Amniotic epithelial cell (primary cell): ENCODE data around the gene PITPNM2.
"Not testable (repeated sequence)": the region's sequence is repeated elsewhere in the genome, so short reads cannot be mapped to it uniquely, and the experiment has no call there.

Source experiments
- DNase-seq: peaks from one replicate; pipeline ENCODE4 v3.0.0-alpha.2; 2010; ENCODE audit warnings: low read depth

The PITPNM2 gene

DNA sequence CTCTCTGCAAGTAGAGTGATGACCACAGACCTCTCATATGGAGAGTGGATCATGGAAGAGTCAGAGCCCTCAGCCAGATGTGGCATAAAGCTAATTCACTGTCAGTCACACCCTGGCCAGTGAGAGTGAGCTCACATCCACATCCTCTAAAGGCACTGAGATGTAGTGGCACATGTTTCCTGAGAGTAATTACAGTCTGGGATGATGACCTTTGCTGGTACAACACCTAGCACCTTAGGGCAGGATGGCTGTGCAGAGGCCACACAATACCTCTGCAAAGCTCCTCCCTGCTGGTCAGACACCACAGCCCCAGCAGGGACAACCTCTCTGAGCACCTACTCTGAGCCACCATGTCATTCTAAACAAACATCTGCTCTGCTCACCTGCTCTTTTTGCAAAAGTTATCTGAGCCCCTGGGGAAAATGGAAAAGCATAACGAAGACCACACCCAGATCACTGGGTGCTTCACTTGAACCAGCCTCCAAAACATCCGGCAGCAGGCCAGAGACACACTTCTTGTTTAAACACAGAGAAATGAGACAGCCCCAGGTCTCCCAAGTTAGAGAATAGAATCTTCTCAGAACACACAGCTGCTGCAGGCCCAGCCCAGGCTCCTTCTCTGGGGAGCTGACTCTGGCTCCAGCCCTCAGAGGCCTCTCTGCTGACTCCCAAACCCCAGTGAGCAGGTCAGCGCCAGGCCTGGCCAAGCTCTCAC lies 30.3 kb downstream of the PITPNM2 start:
- no peak for DNase-seq

- DNase-seq, result no peak
Observed at GRCh38 chr12:123119808-123120207, 31.1 kb downstream of the PITPNM2 start.

DNA sequence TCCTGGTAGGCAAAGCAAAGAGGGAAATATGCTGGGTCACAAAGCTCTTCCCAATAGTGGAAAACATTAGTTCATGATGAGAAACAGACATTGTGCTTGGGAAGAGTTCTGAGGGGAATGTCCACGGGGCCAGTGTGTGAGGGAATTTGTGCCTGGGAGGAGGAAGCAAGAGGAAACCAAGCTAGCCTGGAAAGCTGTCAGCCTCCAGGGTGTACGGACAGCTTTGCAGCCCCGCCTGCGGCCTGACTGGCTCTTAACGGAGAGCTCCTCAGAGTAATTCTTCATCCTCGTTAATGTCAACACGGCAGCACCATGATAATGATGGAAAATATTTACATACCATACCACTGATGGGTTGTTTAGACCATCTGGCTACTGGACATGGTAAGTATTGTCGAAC lies 32.4 kb downstream of the PITPNM2 start:
- peak; percentile 56 for DNase-seq

- DNase-seq, result peak; percentile 93
Observed at GRCh38 chr12:123115409-123116121, 35.3 kb downstream of the PITPNM2 start.

DNA sequence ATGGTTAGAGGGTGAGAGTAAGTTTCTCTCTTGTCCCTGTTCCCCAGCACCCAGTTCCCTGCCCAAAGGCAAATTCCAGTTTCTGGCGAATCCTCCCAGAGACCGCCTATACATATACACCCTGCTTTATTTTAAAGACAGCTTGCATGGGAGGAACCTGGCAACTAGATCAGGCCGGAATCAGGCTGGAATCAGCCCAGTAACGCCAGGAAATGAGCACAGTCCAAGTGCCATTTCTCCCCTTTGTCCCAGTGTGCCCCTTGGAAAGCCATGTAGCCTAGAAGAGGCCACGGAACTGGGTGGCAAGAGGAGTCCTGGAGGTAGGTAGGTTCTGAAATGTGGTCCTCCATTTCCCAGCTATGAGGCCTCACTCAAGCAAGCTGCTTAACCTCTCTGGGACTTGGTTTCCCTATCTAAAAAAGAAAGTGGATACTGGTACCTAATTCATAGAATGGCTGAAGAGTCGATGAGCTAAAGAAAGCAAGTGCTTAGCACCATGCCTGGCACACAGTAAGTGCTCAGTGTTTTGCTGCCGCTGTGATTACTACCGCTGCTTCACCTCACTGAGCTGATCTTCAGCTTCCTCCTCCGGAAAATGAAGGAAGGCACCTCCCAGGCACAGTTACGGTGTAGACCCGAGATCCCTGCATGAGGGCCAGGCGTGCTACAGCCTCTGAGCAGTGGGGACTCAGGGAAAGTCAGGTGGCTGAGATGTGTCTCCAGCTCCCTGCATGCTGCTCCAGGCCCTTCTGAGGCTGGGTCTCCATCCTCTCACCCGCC lies 36.4 kb downstream of the PITPNM2 start:
- DNase-seq, result no peak

- no peak for DNase-seq
Observed at GRCh38 chr12:123113026-123113425, 37.9 kb downstream of the PITPNM2 start.

- DNase-seq, result peak; percentile 20
Observed at GRCh38 chr12:123111498-123112165, 39.3 kb downstream of the PITPNM2 start.

DNA sequence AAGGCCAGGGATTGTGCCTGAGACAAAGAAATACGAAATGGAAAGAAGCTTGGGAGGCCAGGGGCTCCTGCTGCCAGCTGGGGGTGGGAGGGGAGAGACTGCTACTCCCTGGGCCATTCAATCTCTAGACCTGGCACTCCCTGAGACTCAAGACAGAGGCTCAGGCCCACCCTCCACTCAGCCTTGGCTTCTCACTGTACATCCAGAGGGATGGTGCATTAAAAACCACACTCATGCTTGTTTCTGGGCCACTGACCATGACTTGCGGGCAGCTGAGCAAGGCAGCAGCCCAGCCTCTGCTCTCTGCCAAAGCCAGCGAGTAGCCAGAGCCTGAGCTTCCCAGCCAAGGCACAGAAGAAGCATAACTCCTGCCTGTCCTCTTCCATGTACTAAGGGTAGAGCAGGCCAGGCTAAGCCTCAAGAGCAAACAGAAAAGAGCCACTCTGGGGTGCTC lies 41.5 kb downstream of the PITPNM2 start:
- DNase-seq, result no peak

DNA sequence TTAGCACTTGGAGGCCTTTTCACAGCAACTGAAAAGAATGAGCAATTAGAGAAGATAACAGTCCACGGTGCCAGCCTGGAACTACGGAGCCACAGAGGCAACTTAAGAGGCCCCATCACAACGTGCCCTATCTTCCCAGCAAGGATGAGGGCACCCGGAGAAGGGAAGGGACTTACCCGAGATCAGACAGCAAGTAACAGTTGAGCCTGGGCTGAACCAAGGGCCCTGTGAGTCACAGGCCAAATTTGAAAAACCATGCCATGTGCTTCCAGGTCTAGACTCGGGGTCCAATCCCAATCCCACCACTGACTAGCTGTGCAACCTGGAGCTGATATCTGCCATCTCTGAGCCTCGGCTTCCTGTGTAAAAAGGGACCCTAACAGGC lies 42.2 kb downstream of the PITPNM2 start:
- no peak for DNase-seq

GRCh38 chr12:123107926-123108681 lies 42.8 kb downstream of the PITPNM2 start:
- no peak for DNase-seq

DNA sequence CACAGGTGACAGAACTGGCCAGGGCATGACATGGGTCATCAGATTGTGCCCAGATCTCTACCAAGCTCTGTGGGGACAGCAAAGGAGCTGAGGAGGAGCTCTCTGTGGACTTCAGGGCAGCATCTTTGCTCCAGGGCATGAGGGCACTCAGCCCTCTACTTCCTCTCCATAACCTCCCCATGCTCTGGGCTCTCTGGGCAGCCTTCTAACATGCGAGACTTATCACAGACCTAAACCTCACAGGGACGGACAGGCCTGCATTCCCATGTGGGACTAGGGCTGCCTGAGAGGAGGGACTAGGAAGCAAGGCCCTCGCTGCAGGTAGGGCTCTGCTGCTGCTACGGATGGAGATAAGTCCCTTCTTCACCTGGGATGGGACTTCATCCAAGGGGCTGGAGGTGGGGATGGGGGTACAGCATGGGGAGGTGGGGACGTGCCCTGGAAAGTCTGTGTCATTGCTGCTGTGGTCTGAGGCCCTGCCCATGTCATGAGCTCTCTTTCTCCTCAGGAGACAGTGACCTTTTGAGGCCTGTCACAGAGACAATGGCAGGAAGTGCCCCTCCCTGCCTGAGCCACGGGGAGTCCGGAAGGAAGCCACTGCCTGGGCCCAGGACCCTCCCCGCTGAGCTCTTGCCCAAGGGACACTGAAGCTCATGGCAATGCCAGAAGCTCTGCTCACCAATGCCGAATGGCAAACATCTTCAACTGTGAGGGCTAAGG lies 44.1 kb downstream of the PITPNM2 start:
- no peak for DNase-seq

- no peak for DNase-seq
Observed at GRCh38 chr12:123105211-123105826, 45.6 kb downstream of the PITPNM2 start.

- no peak for DNase-seq
Observed at GRCh38 chr12:123104809-123105208, 46.1 kb downstream of the PITPNM2 start.

GRCh38 chr12:123104094-123104493 lies 46.8 kb downstream of the PITPNM2 start:
- DNase-seq, result not testable (repeated sequence)

- DNase-seq, result no peak
Observed at GRCh38 chr12:123102781-123103503, 47.9 kb downstream of the PITPNM2 start.

- DNase-seq, result no peak
Observed at GRCh38 chr12:123102366-123102765, 48.5 kb downstream of the PITPNM2 start.

DNA sequence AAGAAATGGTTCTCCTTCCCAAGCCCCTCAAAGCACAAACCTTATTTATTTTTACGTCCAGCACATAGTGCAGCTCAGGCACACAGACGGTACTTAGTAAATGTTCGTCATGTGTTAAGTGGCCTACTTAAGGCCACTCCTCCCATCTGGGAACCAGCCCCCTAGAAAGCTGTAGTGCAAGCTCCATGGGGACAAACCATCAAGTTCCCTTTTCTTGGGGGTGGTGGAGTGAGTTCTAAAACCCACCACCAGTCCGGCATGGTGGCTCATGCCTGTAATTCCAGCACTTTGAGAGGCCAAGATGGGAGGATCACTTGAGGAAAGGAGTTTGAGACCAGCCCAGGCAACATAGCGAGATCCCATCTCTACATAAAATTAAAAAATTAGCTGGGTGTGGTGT lies 49.4 kb downstream of the PITPNM2 start:
- no peak for DNase-seq
